ENCODE measurements around the gene TSC1.

Gene TSC1

GRCh38 chr9:132894862-132895835 lies 49.3 kb downstream of the TSC1 start:
- in situ Hi-C loops (cut with MboI; ENCODE audit: low sequenced_read_pairs): no loop called here

- in situ Hi-C loops (cut with MboI; ENCODE audit: low sequenced_read_pairs): no loop called here
These were observed 50.1 kb downstream of the TSC1 start for GRCh38 chr9:132894346-132894745.

- in situ Hi-C loops (cut with MboI; ENCODE audit: low sequenced_read_pairs): no loop called here
These were observed 52.0 kb downstream of the TSC1 start for GRCh38 chr9:132892400-132892799.

- in situ Hi-C loops (cut with MboI; ENCODE audit: low sequenced_read_pairs): no loop called here
These were observed 56.3 kb downstream of the TSC1 start for GRCh38 chr9:132888151-132888550.

- in situ Hi-C loops (cut with MboI; ENCODE audit: low sequenced_read_pairs): no loop called here
These were observed 57.0 kb downstream of the TSC1 start for GRCh38 chr9:132887181-132888120.

GRCh38 chr9:132886334-132886725 lies 58.1 kb downstream of the TSC1 start:
- in situ Hi-C loops (cut with MboI; ENCODE audit: low sequenced_read_pairs): no loop called here

GRCh38 chr9:132885720-132886333 lies 58.6 kb downstream of the TSC1 start:
- in situ Hi-C loops (cut with MboI; ENCODE audit: low sequenced_read_pairs): no loop called here

- in situ Hi-C loops (cut with MboI; ENCODE audit: low sequenced_read_pairs): no loop called here
These were observed 60.8 kb downstream of the TSC1 start for GRCh38 chr9:132883349-132884294.

GRCh38 chr9:132882616-132883015 lies 61.8 kb downstream of the TSC1 start:
- in situ Hi-C loops (cut with MboI; ENCODE audit: low sequenced_read_pairs): no loop called here

GRCh38 chr9:132881826-132882225 lies 62.6 kb downstream of the TSC1 start:
- in situ Hi-C loops (cut with MboI; ENCODE audit: low sequenced_read_pairs): no loop called here

- in situ Hi-C loops (cut with MboI; ENCODE audit: low sequenced_read_pairs): no loop called here
These were observed 64.1 kb downstream of the TSC1 start for GRCh38 chr9:132880324-132880661.

GRCh38 chr9:132879457-132880323 lies 64.7 kb downstream of the TSC1 start:
- in situ Hi-C loops (cut with MboI; ENCODE audit: low sequenced_read_pairs): no loop called here

- in situ Hi-C loops (cut with MboI; ENCODE audit: low sequenced_read_pairs): no loop called here
These were observed 65.5 kb downstream of the TSC1 start, which contains the start of gene SPACA9 for GRCh38 chr9:132878695-132879456. Gene SPACA9, plus strand, starts transcription at chr9:132878898. Its CDS starts 5,050 bp downstream, at chr9:132883948.

- in situ Hi-C loops (cut with MboI; ENCODE audit: low sequenced_read_pairs): no loop called here
These were observed 66.4 kb downstream of the TSC1 start, which contains the start of gene AK8 for GRCh38 chr9:132877824-132878694. Gene AK8, minus strand, starts transcription at chr9:132878284. Its CDS starts 29 bp downstream, at chr9:132878255.

- in situ Hi-C loops (cut with MboI; ENCODE audit: low sequenced_read_pairs): no loop called here
These were observed 67.0 kb downstream of the TSC1 start for GRCh38 chr9:132877458-132877823.

- in situ Hi-C loops (cut with MboI; ENCODE audit: low sequenced_read_pairs): no loop called here
These were observed 67.6 kb downstream of the TSC1 start for GRCh38 chr9:132876849-132877248.

- in situ Hi-C loops (cut with MboI; ENCODE audit: low sequenced_read_pairs): no loop called here
These were observed 69.3 kb downstream of the TSC1 start for GRCh38 chr9:132875159-132875558.

Data from hTERT RPE-1 (cell line).